GM12891 (cell line): Measurements from ENCODE around the gene NDST3.

ENCODE experiments used
- DNase-seq: peaks from one replicate; pipeline ENCODE4 v3.0.0; 2011; ENCODE audit warnings: low spot score; ENCODE audit not compliant: insufficient read length
- FAIRE-seq: peaks from 2 replicates; lab custom pipeline; 2011; peaks lifted over from hg19 to GRCh38; lab: Jason Lieb, UNC
- PAX5 ChIP-seq: IDR thresholded peaks from 2 replicates; pipeline ENCODE4 v1.6.1; 2011; ENCODE audit warnings: low read length, moderate library complexity, mild to moderate bottlenecking; ENCODE audit not compliant: insufficient read depth, severe bottlenecking
- POLR2A ChIP-seq: IDR thresholded peaks from 2 replicates; pipeline ENCODE4 v1.6.1; 2011; ENCODE audit warnings: low read depth, low read length, control low read depth
- POLR2AphosphoS5 ChIP-seq: IDR thresholded peaks from 2 replicates; pipeline ENCODE4 v1.6.1; 2011; ENCODE audit warnings: low read depth, low read length, control low read depth
- POU2F2 ChIP-seq: IDR thresholded peaks from 2 replicates; pipeline ENCODE4 v1.6.1; 2011; ENCODE audit warnings: low read depth, mild to moderate bottlenecking, control low read depth, low read length, moderate library complexity
- SPI1 ChIP-seq: IDR thresholded peaks from 2 replicates; pipeline ENCODE4 v1.6.1; 2011; ENCODE audit warnings: low read depth, low read length, control low read depth
- TAF1 ChIP-seq: IDR thresholded peaks from 2 replicates; pipeline ENCODE4 v1.6.1; 2011; ENCODE audit warnings: low read depth, low read length, control low read depth

The NDST3 gene

GRCh38 chr4:118113220-118113619 lies 78.9 kb downstream of the NDST3 start:
- DNase-seq = no peak
- TF ChIP-seq POLR2AphosphoS5 = no peak
- FAIRE-seq = no peak

- DNase-seq = no peak
- FAIRE-seq = no peak
- TF ChIP-seq PAX5 (no peak), SPI1 (no peak), POLR2AphosphoS5 (no peak), TAF1 (no peak), POU2F2 (no peak), POLR2A (no peak)
Measured at GRCh38 chr4:118114720-118115119, 80.4 kb downstream of the NDST3 start.

GRCh38 chr4:118120120-118120760 lies 86.0 kb downstream of the NDST3 start:
- DNase-seq (no peak), FAIRE-seq (no peak)
- TF ChIP-seq POLR2AphosphoS5 = no peak
- TF ChIP-seq SPI1 = no peak
- no peak for TF ChIP-seq PAX5
- no peak for TF ChIP-seq POU2F2

GRCh38 chr4:118124997-118125396 lies 90.7 kb downstream of the NDST3 start:
- DNase-seq = no peak
- TF ChIP-seq POLR2A (no peak), SPI1 (no peak), POLR2AphosphoS5 (no peak), PAX5 (no peak), TAF1 (no peak), POU2F2 (no peak)
- no peak for FAIRE-seq

- TF ChIP-seq POLR2A = no peak
- TF ChIP-seq PAX5 = no peak
- TF ChIP-seq POU2F2 = no peak
- no peak for TF ChIP-seq SPI1
- no peak for TF ChIP-seq TAF1
- no peak for TF ChIP-seq POLR2AphosphoS5
- DNase-seq = no peak
- no peak for FAIRE-seq
Measured at GRCh38 chr4:118139241-118139640, 105.0 kb downstream of the NDST3 start.

GRCh38 chr4:118141240-118141639 lies 107.0 kb downstream of the NDST3 start:
- DNase-seq (no peak), FAIRE-seq (no peak)
- TF ChIP-seq TAF1 (no peak), POLR2AphosphoS5 (no peak), SPI1 (no peak), POLR2A (no peak), PAX5 (no peak), POU2F2 (no peak)

GRCh38 chr4:118154649-118155048 lies 120.4 kb downstream of the NDST3 start:
- TF ChIP-seq POLR2AphosphoS5 = no peak
- FAIRE-seq = no peak
- no peak for DNase-seq

GRCh38 chr4:118155516-118155915 lies 121.2 kb downstream of the NDST3 start:
- no peak for FAIRE-seq
- TF ChIP-seq POLR2A = no peak
- no peak for TF ChIP-seq SPI1
- TF ChIP-seq POLR2AphosphoS5 = no peak
- no peak for TF ChIP-seq POU2F2
- TF ChIP-seq PAX5 = no peak
- TF ChIP-seq TAF1 = no peak
- no peak for DNase-seq

GRCh38 chr4:118158763-118159375 lies 124.6 kb downstream of the NDST3 start:
- TF ChIP-seq POU2F2 (no peak), POLR2A (no peak), PAX5 (no peak), TAF1 (no peak), POLR2AphosphoS5 (no peak), SPI1 (no peak)
- DNase-seq (no peak), FAIRE-seq (no peak)

- FAIRE-seq = no peak
- no peak for DNase-seq
- TF ChIP-seq PAX5 (no peak), POU2F2 (no peak), POLR2AphosphoS5 (no peak), POLR2A (no peak), TAF1 (no peak), SPI1 (no peak)
Measured at GRCh38 chr4:118167306-118167705, 133.0 kb downstream of the NDST3 start.

GRCh38 chr4:118171381-118171780 lies 137.1 kb downstream of the NDST3 start:
- FAIRE-seq (no peak), DNase-seq (no peak)
- TF ChIP-seq PAX5 (no peak), POLR2A (no peak), SPI1 (no peak), TAF1 (no peak), POLR2AphosphoS5 (no peak), POU2F2 (no peak)
